Pancreas (tissue), 10 donors: Measurements from ENCODE around the gene C12orf54. TPM values are rescaled to one million over a fixed set of nuclear protein-coding genes. Genes with fewer than 3 reads are reported as not detected.
"Not testable (repeated sequence)": the region's sequence is repeated elsewhere in the genome, so short reads cannot be mapped to it uniquely, and the experiment has no call there.

Experiments used
- ATAC-seq, 4 donors: fragments of 200-7000 bp; cut with Tn5 transposase; one replicate each; pipeline versions ENCODE4 v1.8.0 to v1.9.1; 2020; ENCODE audit warnings: mild to moderate bottlenecking in 4 of 4, moderate library complexity in 4 of 4
- DNase-seq, 6 donors: peaks; one replicate each; pipeline ENCODE4 v3.0.0-alpha.2; 2020
- FAIRE-seq: peaks from 2 replicates; lab custom pipeline; 2012; peaks lifted over from hg19 to GRCh38; lab: Jason Lieb, UNC
- H3K27ac ChIP-seq, 4 donors: fragments of 200-600 bp; sonication (generic); 1 replicate in 3 of 4; 2 replicates in 1 of 4; pipeline versions ENCODE4 v1.5.0 to v1.8.0; 2020
- H3K27me3 ChIP-seq, 4 donors: fragments of 200-600 bp; one replicate each; pipeline ENCODE4 v1.8.0; 2021
- H3K36me3 ChIP-seq, 3 donors: fragments of 200-600 bp; sonication (generic) in 1 of 3; one replicate each; pipeline versions ENCODE4 v1.5.0 to v1.8.0; 2020 to 2021
- H3K4me1 ChIP-seq, 3 donors: fragments of 200-600 bp; one replicate each; pipeline ENCODE4 v1.8.0; 2021
- H3K4me3 ChIP-seq, 4 donors: fragments of 200-600 bp; sonication (generic) in 2 of 4; one replicate each; pipeline versions ENCODE4 v1.5.0 to v1.8.0; 2020 to 2021
- H3K9me3 ChIP-seq, 4 donors: fragments of 200-600 bp; one replicate each; pipeline ENCODE4 v1.8.0; 2021
- CTCF ChIP-seq, 4 donors: fragments of 200-600 bp; sonication (generic) in 3 of 4; IDR thresholded peaks; one replicate each; pipeline versions ENCODE4 v1.5.0 to v1.8.0; 2021; ENCODE audit warnings: antibody characterized with exemption in 4 of 4
- WGBS, 2 donors: extraction: QIAGEN DNeasy Blood & Tissue Kit; methylation state at CpG; one replicate each; pipeline ENCODE4 v1.1.7; 2013; 5-methylcytosine and 5-hydroxymethylcytosine counted together
- intact Hi-C, 3 donors: fragments of 100-400 bp; cut with DNase I; formaldehyde crosslinking; loops; one replicate each; pipeline versions ENCODE4 v1.11.1 to v1.14.2; 2022
- polyA plus RNA-seq, 2 donors: library from polyadenylated mRNA; stranded (reverse); fragments of 200-250 nt; gene quantifications; one replicate each; pipeline ENCODE4 v1.2.3, GENCODE V29; 2013
- total RNA-seq, 6 donors: library from RNA; stranded (reverse); fragmentation: NEBNext Ultra II Directional in 4 of 6; extraction: Animal tissue kit (Norgen Biotek cat#: 25700) in 4 of 6; gene quantifications; one replicate each; pipeline versions ENCODE4 v1.2.1 to v1.2.4, GENCODE V29; 2021 to 2023
- donor health status: healthy with polysubstance abuse.
- donor health status: DM: no; HTN: no; CAD: no; lungs with moderate emphysema.
- donor health status: DM: no; HTN: no; CAD: no.
- donor health status: control.
- donor health status: control.
- donor health status: Bipolar disorder and iron deficiency.
- donor health status: DM: yes; HTN: yes; CAD: no.
- donor health status: DM: no; HTN: no; CAD: no.
- donor health status: DM: no; HTN: no; CAD: no.
- donor health status: DM: yes; HTN: yes; CAD: no.

Gene C12orf54
- total and polyA plus RNA-seq, 8 donors: 0.61 to 0.77 TPM; not detected in 6

- no peak overlapping the region for H3K27ac ChIP-seq
- no peaks in the 10 kb centered on the region for H3K4me1 ChIP-seq
- H3K27me3 ChIP-seq: no peaks in the 10 kb centered on the region
- H3K4me3 ChIP-seq: no peak overlapping the region
- DNase-seq (no peak), FAIRE-seq (no peak), ATAC-seq (no peak)
- H3K9me3 ChIP-seq: no peaks in the 10 kb centered on the region
- intact Hi-C loops: no loop called here
- TF ChIP-seq CTCF (IDR thresholded peaks at IDR 0.05): no peak
- no peaks in the 10 kb centered on the region for H3K36me3 ChIP-seq
- WGBS, 2 donors: 54 to 57% methylated on average over 2 of the region's 2 CpGs
Measured at GRCh38 chr12:48455116-48455515, 27.2 kb upstream of the C12orf54 start.

GRCh38 chr12:48459259-48459658, 23.0 kb upstream of the C12orf54 start:
- Histone ChIP-seq H3K27ac (no peak overlapping the region), H3K9me3 (no peaks in the 10 kb centered on the region), H3K4me1 (no peaks in the 10 kb centered on the region), H3K4me3 (no peak overlapping the region), H3K36me3 (no peaks in the 10 kb centered on the region), H3K27me3 (no peaks in the 10 kb centered on the region)
- DNase-seq (no peak), FAIRE-seq (no peak), ATAC-seq (no peak)
- WGBS, 2 donors: 78 to 83% methylated on average over 6 of the region's 6 CpGs
- intact Hi-C loops: no loop called here
- no peak for TF ChIP-seq CTCF (IDR thresholded peaks at IDR 0.05)

- H3K4me1 ChIP-seq, H3K9me3 ChIP-seq, DNase-seq, H3K27me3 ChIP-seq, FAIRE-seq, H3K4me3 ChIP-seq, ATAC-seq, intact Hi-C loops, H3K36me3 ChIP-seq, H3K27ac ChIP-seq: not testable (repeated sequence)
- WGBS, 2 donors: 72 to 79% methylated on average over 9 of the region's 9 CpGs
Measured at GRCh38 chr12:48469027-48469426, 13.3 kb upstream of the C12orf54 start.

GRCh38 chr12:48472259-48472658, 10.0 kb upstream of the C12orf54 start, which contains the start of gene ANP32D:
Gene ANP32D (plus strand): TSS chr12:48472559. CDS start chr12:48472665, 106 bp downstream.
- Histone ChIP-seq H3K27ac (no peak within 1 kb of the TSS), H3K4me1 (no peaks in the 10 kb centered on the region), H3K36me3 (no peaks in the 10 kb centered on the region), H3K9me3 (no peaks in the 10 kb centered on the region), H3K27me3 (no peaks in the 10 kb centered on the region), H3K4me3 (no peak within 1 kb of the TSS)
- DNase-seq (no peak), ATAC-seq (no peak), FAIRE-seq (no peak)
- 76 to 87% methylated on average over 7 of the region's 7 CpGs for WGBS, 2 donors
- intact Hi-C loops: no loop called here
- no peak for TF ChIP-seq CTCF (IDR thresholded peaks at IDR 0.05)

- 58 to 60% methylated on average over 9 of the region's 9 CpGs for WGBS, 2 donors
- no peak for FAIRE-seq
- DNase-seq: no peak
- intact Hi-C loops: no loop called here
- Histone ChIP-seq H3K9me3 (no peaks in the 10 kb centered on the region), H3K27ac (no peak overlapping the region), H3K36me3 (no peaks in the 10 kb centered on the region), H3K4me3 (no peak overlapping the region), H3K4me1 (no peaks in the 10 kb centered on the region), H3K27me3 (no peaks in the 10 kb centered on the region)
- no peak for TF ChIP-seq CTCF (IDR thresholded peaks at IDR 0.05)
- no peak for ATAC-seq
Measured at GRCh38 chr12:48473061-48473460, 9.2 kb upstream of the C12orf54 start.

- intact Hi-C loops, H3K27ac ChIP-seq, H3K4me3 ChIP-seq, FAIRE-seq, H3K9me3 ChIP-seq, H3K4me1 ChIP-seq, H3K36me3 ChIP-seq, H3K27me3 ChIP-seq, DNase-seq, ATAC-seq: not testable (repeated sequence)
- 61 to 68% methylated on average over 11 of the region's 11 CpGs for WGBS, 2 donors
Measured at GRCh38 chr12:48474497-48474896, 7.8 kb upstream of the C12orf54 start.
